Tongue (tissue), 2 donors: ENCODE data around the gene SREBF2. TPM values are rescaled to one million over a fixed set of nuclear protein-coding genes. Genes with fewer than 3 reads are reported as not detected.

Source experiments
- DNase-seq: peaks from one replicate; pipeline ENCODE4 v3.0.0-alpha.2; 2015
- total RNA-seq: library from RNA; depleted of rRNA; stranded (reverse); fragments of >200 nt; gene quantifications from one replicate; pipeline ENCODE4 v1.2.3, GENCODE V29; 2014

Gene SREBF2
- total RNA-seq = 47.6 TPM

DNA sequence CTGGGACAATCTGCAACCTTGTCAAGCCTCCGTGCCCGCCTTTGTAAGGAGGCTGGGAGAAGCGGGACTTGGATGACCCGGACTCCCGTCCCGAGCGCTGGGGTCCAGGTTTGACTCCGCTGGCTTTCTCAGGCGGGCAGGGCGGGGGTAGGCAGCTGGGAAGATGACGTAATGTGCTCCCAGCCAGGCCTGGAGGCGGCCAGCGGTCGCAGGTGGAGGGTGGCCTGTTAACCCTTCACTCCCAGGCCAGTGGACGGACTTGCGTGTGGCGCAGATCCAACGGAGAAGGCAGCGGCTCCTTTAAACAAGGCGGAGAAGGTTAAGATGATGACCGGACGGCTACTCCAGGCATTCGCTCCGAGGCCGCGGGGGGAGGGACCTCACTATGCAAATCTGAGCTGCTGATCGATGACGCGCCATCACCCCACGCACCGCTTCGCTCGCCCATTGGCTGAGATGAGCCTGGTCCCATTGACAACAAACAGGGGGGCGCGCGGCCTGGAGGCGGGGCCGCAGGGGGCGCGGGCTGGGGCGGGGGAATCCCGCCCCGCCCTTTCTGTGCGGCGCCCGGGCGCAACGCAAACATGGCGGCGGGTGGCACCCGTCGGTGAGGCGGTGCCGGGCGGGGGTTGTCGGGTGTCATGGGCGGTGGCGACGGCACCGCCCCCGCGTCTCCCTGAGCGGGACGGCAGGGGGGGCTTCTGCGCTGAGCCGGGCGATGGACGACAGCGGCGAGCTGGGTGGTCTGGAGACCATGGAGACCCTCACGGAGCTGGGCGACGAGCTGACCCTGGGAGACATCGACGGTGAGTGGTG, at the start of gene SREBF2:
SREBF2 (plus strand) TSS at position 553 of the 816 bp plus-strand sequence; CDS start at position 719, 166 bp downstream.
- DNase-seq = peak; percentile 100

DNA sequence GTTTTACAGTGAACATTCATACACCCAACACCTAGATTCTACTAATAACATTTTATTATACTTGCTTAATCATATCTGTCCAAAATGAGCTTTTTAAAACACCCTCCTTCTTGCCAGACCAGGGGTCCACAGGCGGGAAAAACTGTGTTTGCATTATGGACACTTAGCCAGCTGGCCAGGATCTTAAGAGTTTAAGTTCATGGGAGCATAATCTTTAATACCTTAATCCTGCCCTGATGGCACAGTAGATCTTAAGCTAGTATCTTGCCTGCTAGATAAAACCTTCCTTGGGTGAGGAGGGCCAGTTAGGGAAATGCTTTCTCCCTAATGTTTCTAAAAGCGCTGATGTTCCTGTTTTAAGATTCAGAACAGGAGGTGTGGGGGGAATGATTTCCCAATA, 45.6 kb upstream of the SREBF2 start:
- DNase-seq = no peak

GRCh38 chr22:41793871-41794270, 39.0 kb upstream of the SREBF2 start:
- DNase-seq = no peak

GRCh38 chr22:41798736-41799135, 34.2 kb upstream of the SREBF2 start:
- DNase-seq = no peak

- DNase-seq = peak; percentile 24
Measured at GRCh38 chr22:41799486-41800347, 33.2 kb upstream of the SREBF2 start.

DNA sequence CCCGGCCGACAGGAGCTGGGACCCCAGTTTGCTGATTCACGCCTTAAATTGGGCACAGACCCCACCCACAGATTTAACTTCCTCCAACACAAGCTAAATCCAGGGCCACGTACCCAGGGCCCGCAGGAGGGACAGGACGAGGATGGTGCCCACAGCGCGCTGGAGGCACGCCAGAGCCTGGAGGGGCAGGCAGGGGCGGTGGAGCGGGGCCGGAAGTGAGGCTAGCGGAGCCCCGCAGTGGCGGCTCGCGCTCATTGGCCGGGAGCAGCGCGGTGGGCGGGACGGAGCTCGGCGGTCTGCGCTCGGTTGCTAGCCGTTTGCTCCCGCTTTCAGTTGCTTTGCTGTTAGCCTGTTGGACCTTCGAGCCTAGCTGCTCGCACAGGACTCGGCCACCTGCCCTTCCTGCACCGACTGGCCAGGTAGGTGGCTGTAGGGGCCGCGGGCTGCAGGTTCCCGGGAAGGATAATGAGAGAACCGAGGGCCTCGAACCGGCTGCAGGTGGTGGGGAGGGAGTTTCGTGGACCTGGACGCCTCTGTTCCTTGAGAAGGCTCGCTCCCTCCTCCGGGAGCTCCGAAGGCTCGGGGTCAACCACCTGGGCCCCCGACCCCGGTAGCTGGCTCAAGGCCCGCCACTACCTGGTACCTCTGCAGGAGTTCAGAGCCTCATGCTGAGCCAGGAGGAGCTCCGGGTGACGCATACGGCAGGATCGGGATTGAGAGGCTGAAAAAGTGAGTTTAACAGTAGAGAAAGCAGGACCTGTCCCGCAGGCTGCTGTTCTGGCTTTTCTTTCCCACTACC, 32.4 kb upstream of the SREBF2 start, which contains the start of gene CCDC134:
CCDC134 (plus strand) TSS at position 332 of the 799 bp plus-strand sequence. CDS start 8,212 bp downstream, outside the sequence.
- peak; percentile 96 for DNase-seq

GRCh38 chr22:41801147-41801819, 31.6 kb upstream of the SREBF2 start:
- DNase-seq = no peak

GRCh38 chr22:41801886-41802285, 31.0 kb upstream of the SREBF2 start:
- DNase-seq = no peak

GRCh38 chr22:41805639-41806038, 27.3 kb upstream of the SREBF2 start:
- no peak for DNase-seq

- no peak for DNase-seq
Measured at GRCh38 chr22:41808400-41808799, 24.5 kb upstream of the SREBF2 start.

DNA sequence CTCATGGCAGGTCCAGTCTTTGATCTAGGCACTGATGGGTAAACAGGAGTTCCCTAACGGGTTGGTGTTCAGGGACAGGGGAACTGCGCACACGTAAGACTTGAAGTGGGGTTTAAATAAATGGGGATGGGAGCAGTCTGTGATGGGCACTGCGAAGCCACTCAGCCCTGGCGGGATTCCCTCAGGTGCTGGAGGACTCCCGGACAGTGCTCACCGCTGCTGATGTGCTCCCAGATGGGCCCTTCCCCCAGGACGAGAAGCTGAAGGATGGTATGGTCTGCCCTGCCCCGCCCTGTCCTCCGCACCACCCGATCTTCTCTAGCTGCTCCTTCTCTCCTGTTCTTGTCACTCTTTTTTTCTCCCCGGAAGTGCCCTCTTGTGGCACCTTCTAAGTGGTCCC, 22.9 kb upstream of the SREBF2 start:
- no peak for DNase-seq

- DNase-seq = no peak
Measured at GRCh38 chr22:41812805-41813545, 19.9 kb upstream of the SREBF2 start.

- no peak for DNase-seq
Measured at GRCh38 chr22:41813726-41814410, 19.0 kb upstream of the SREBF2 start.

- DNase-seq = no peak
Measured at GRCh38 chr22:41815716-41816115, 17.2 kb upstream of the SREBF2 start.

- DNase-seq = peak; percentile 88
Measured at GRCh38 chr22:41816241-41816640, 16.7 kb upstream of the SREBF2 start.

GRCh38 chr22:41816871-41817270, 16.0 kb upstream of the SREBF2 start:
- no peak for DNase-seq

DNA sequence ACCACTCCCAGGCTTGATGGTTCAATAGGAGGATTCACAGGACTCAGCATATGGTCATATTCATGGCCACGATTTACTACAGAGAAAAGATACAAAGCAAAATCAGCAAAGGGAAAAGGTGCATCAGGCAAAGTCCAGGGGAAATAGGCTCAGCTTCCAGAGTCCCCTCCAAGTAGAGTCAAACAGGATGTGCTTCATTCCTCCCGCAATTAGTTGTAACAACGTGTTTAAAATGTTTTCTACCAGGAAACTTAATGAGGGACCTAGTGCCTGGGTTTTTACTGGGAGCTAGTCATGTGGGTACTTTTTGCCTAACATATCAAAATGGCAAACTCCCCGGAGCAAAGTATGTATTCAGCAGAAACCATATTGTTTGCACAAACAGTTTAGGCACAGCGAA, 14.9 kb upstream of the SREBF2 start:
- DNase-seq = no peak

GRCh38 chr22:41818596-41818995, 14.3 kb upstream of the SREBF2 start:
- no peak for DNase-seq

DNA sequence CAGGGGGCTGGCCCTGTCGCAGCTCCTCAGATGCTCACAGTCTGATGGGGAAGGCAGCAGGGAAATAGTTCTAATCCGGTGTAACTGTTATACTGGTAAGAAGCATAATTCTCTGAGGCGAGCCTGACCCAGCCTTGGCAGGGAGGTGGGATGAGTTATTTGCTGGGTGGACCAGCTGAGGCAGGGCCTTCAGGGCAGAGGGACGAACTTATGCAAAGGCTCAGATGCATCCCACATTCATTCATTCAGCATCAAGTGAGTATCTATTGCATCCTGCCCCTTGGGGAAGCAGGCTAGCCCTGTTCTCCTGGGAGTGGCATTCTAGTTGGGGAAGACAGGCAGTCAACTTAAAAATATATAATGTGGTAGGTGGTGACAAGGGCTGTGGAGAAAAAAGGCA, 13.6 kb upstream of the SREBF2 start:
- DNase-seq = no peak

DNA sequence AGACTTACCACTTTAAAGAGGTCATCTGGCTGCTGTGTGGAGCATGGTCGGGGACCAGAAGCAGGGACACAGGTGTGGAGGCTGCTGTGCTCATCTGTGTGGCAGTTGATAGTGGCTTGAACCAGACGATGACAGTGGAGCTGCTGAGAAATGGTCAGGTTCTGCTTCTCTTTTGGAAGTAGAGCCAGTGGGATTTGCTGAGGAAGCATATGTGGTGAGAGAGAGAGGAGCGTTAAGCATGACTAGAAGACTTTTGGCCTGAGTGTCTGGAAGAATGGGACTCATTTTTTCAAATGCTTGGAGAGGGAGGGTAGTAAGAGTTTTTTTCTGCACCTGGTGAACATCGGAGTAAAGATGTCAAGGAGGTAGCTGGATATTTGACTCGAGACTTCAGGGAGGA, 12.5 kb upstream of the SREBF2 start:
- no peak for DNase-seq
